ENCODE data around the gene NBEAL2.
"Not testable (repeated sequence)": the region's sequence is repeated elsewhere in the genome, so short reads cannot be mapped to it uniquely, and the experiment has no call there.

NBEAL2 gene

DNA sequence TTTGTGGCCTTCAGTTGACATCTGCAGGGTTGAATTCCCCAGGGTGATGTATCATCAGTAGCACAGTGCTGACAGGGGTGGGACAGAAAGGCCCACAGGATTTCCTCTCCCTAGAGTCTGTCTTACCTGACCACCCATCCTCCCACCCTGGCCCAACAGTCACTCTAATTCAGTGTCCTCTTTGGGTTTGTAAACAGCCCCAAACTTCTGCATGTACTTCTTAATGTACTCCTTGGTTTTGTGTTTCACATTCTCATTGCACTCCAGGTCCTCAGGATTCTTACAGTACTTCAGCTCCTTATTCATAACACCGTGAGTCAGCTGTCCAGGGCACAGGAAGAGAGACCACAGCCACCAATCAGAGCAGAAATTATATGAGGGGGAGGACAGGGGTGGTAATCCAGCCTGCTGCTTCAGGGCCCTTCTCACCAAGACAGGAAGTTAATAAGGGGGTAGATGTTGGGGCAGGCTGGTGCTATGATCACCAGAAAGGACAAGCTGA, 37.5 kb downstream of the NBEAL2 start:
- H3K4me3 ChIP-seq (ENCODE audit: low read depth, low read length): no peak overlapping the region
- TF ChIP-seq, protein P1, sequence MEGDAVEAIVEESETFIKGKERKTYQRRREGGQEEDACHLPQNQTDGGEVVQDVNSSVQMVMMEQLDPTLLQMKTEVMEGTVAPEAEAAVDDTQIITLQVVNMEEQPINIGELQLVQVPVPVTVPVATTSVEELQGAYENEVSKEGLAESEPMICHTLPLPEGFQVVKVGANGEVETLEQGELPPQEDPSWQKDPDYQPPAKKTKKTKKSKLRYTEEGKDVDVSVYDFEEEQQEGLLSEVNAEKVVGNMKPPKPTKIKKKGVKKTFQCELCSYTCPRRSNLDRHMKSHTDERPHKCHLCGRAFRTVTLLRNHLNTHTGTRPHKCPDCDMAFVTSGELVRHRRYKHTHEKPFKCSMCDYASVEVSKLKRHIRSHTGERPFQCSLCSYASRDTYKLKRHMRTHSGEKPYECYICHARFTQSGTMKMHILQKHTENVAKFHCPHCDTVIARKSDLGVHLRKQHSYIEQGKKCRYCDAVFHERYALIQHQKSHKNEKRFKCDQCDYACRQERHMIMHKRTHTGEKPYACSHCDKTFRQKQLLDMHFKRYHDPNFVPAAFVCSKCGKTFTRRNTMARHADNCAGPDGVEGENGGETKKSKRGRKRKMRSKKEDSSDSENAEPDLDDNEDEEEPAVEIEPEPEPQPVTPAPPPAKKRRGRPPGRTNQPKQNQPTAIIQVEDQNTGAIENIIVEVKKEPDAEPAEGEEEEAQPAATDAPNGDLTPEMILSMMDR (IDR thresholded peaks at IDR 0.05; ENCODE audit: low read depth, low read length): no peak

GRCh38 chr3:47017504-47018268, 38.2 kb downstream of the NBEAL2 start:
- H3K4me3 ChIP-seq (ENCODE audit: low read depth, low read length): no peak overlapping the region
- TF ChIP-seq, protein P1 (IDR thresholded peaks at IDR 0.05; ENCODE audit: low read depth, low read length): no peak

DNA sequence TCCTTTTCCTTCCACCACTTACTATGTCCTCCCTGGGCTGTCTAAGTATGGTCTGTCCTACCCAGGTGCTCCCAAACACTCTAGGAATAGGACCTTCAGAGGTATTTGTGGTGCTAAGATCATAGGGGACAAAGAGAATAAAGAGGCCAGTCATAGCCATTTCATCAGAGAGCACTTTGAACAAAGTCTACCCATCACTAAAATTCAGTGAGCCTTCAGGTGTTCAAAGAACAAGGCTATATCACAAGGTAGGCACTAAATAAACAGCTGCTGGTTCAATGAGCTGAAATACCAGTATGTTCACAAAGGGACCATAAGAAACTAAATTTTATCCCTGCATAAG, 38.8 kb downstream of the NBEAL2 start:
- TF ChIP-seq, protein P1 (IDR thresholded peaks at IDR 0.05; ENCODE audit: low read depth, low read length): no peak
- H3K4me3 ChIP-seq (ENCODE audit: low read depth, low read length): no peak overlapping the region

GRCh38 chr3:47019201-47019600, 39.7 kb downstream of the NBEAL2 start:
- H3K4me3 ChIP-seq (ENCODE audit: low read depth, low read length): no peak overlapping the region
- TF ChIP-seq, protein P1 (IDR thresholded peaks at IDR 0.05; ENCODE audit: low read depth, low read length): no peak

- no peak overlapping the region for H3K4me3 ChIP-seq (ENCODE audit: low read depth, low read length)
- TF ChIP-seq, protein P1 (IDR thresholded peaks at IDR 0.05; ENCODE audit: low read depth, low read length): no peak
Observed at GRCh38 chr3:47020311-47020710, 40.8 kb downstream of the NBEAL2 start.

DNA sequence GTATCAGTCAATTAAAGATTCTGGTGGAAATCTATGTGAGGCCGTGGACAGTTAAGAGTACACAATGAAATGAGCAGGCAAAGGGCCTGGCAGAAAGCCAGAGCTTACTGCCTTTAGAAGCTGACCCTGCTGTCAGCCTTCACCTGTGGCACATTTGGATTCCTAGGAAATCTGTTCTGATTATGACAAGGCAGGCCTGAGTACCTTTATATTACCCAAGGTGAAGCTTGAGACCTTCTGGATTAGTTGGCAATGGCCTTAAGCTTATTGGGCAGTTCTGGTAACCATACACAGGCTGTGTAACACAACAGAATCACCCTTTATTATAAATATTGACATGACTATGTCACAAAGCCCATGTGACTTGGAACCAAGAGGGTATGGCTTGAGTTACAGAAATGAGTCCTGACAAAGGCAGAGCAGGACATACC, 43.2 kb downstream of the NBEAL2 start:
- H3K4me3 ChIP-seq (ENCODE audit: low read depth, low read length): no peak overlapping the region

GRCh38 chr3:47024932-47025331, 45.5 kb downstream of the NBEAL2 start:
- TF ChIP-seq, protein P1 (IDR thresholded peaks at IDR 0.05; ENCODE audit: low read depth, low read length): no peak
- H3K4me3 ChIP-seq (ENCODE audit: low read depth, low read length): no peak overlapping the region

More for the DNA sequence above, 43.2 kb downstream of the NBEAL2 start:
- TF ChIP-seq, protein P1 (IDR thresholded peaks at IDR 0.05; ENCODE audit: low read depth, low read length): no peak

DNA sequence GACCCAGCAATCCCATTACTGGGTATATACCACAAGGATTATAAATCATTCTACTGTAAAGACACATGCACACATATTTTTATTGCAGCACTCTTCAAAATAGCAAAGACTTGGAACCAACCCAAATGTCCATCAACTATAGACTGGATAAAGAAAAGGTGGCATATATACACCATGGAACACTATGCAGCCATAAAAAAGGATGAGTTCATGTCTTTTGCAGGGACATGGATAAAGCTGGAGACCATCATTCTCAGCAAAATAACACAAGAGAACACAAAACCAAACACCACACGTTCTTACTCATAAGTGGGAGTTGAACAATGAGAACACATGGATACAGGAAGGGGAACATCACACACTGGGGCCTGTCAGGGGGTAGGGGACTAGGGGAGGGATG, 47.0 kb downstream of the NBEAL2 start:
- H3K4me3 ChIP-seq (ENCODE audit: low read depth, low read length): not testable (repeated sequence)

Measured in WI38 (cell line).